GM19328 (cell line): ENCODE results near the gene DTNB.
"Not testable (repeated sequence)": the region's sequence is repeated elsewhere in the genome, so short reads cannot be mapped to it uniquely, and the experiment has no call there.

Source experiments
- ATAC-seq: cut with Tn5 transposase; IDR thresholded peaks from one replicate; pipeline ENCODE4 v1.9.1; 2021; ENCODE audit warnings: mild to moderate bottlenecking, moderate library complexity; ENCODE audit not compliant: unreplicated experiment

The DTNB gene

GRCh38 chr2:25684577-25685473 lies 11.4 kb upstream of the DTNB start:
- ATAC-seq, result no peak

GRCh38 chr2:25682082-25682481 lies 8.7 kb upstream of the DTNB start:
- no peak for ATAC-seq

GRCh38 chr2:25677877-25678276 lies 4.5 kb upstream of the DTNB start:
- ATAC-seq, result no peak

- no peak for ATAC-seq
Observed at GRCh38 chr2:25674077-25674362, 643 bp upstream of the DTNB start.

- peak; percentile 49 for ATAC-seq
Observed at GRCh38 chr2:25672494-25673299, 680 bp downstream of the DTNB start.

GRCh38 chr2:25671622-25672021 lies 1.8 kb downstream of the DTNB start:
- ATAC-seq, result no peak

GRCh38 chr2:25669520-25669919 lies 3.9 kb downstream of the DTNB start:
- no peak for ATAC-seq

- no peak for ATAC-seq
Observed at GRCh38 chr2:25666218-25666617, 7.2 kb downstream of the DTNB start.

- not testable (repeated sequence) for ATAC-seq
Observed at GRCh38 chr2:25665429-25665828, 7.9 kb downstream of the DTNB start.

GRCh38 chr2:25664965-25665307 lies 8.4 kb downstream of the DTNB start:
- ATAC-seq, result no peak

GRCh38 chr2:25664183-25664964 lies 9.0 kb downstream of the DTNB start:
- no peak for ATAC-seq

GRCh38 chr2:25655316-25655715 lies 18.1 kb downstream of the DTNB start:
- ATAC-seq, result no peak

GRCh38 chr2:25654801-25655200 lies 18.6 kb downstream of the DTNB start:
- no peak for ATAC-seq

GRCh38 chr2:25651782-25652455 lies 21.5 kb downstream of the DTNB start:
- ATAC-seq, result no peak

GRCh38 chr2:25651066-25651465 lies 22.3 kb downstream of the DTNB start:
- no peak for ATAC-seq

GRCh38 chr2:25650256-25650655 lies 23.1 kb downstream of the DTNB start:
- no peak for ATAC-seq

GRCh38 chr2:25649786-25650185 lies 23.6 kb downstream of the DTNB start:
- no peak for ATAC-seq

GRCh38 chr2:25642298-25642697 lies 31.1 kb downstream of the DTNB start:
- no peak for ATAC-seq

GRCh38 chr2:25639696-25640095 lies 33.7 kb downstream of the DTNB start:
- ATAC-seq, result no peak

GRCh38 chr2:25639131-25639530 lies 34.2 kb downstream of the DTNB start:
- no peak for ATAC-seq

GRCh38 chr2:25635797-25636196 lies 37.6 kb downstream of the DTNB start:
- ATAC-seq, result no peak
